Stimulated activated CD8-positive, alpha-beta memory T cell treated with anti-CD3 and anti-CD28 coated beads, Interleukin-12 subunit alpha, Interleukin-12 subunit beta, amount 100 ng/mL, for 24 hours (primary cell): Measurements from ENCODE around the gene DIP2A.

Experiments
- DNase-seq: peaks from one replicate; pipeline ENCODE4 v3.0.0-alpha.2; 2020; ENCODE audit errors: extremely low read depth

The DIP2A gene

GRCh38 chr21:46594276-46594675, 135.6 kb downstream of the DIP2A start:
- no peak for DNase-seq

DNA sequence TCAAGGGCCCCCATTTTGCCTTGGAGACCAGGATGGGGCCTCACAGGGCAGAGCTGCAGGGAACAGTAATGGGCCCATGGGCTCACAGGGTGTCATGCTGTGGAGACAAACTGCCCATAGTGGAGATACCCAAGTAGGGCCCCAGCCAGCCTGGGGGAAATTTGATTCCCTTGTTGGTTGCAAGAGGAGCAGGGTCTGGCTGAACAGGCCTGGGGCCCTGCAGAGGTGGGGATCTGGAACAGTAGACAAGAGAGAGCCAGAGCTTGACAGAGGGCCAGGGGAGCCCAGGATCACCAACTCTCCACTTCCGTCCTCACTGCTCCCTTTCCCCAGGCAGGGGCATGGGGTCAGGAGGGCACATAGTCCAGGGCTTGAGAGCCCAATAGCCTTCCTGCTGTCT, 137.5 kb downstream of the DIP2A start:
- DNase-seq, result no peak

- DNase-seq, result no peak
Observed at GRCh38 chr21:46597031-46597430, 138.3 kb downstream of the DIP2A start.

GRCh38 chr21:46597896-46598343, 139.2 kb downstream of the DIP2A start:
- no peak for DNase-seq

- no peak for DNase-seq
Observed at GRCh38 chr21:46598581-46599572, 140.2 kb downstream of the DIP2A start.

DNA sequence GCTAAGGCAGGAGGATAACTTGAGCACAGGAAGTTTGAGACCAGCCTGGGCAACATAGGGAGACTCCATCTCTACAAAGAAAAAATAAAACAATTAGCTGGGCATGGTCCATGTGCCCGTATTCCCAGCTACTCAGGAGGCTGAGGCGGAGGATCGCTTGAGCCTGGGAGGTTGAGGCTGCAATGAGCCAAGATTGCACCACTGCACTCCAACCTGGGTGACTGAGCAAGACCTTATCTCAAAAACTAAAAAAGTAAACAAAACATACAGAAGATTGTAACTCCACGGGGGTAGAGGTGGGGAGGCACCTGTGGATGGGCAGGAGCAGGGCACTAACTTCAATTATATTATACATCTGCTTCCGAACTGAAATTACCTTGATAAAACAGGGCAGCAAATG, 141.6 kb downstream of the DIP2A start:
- DNase-seq, result no peak

DNA sequence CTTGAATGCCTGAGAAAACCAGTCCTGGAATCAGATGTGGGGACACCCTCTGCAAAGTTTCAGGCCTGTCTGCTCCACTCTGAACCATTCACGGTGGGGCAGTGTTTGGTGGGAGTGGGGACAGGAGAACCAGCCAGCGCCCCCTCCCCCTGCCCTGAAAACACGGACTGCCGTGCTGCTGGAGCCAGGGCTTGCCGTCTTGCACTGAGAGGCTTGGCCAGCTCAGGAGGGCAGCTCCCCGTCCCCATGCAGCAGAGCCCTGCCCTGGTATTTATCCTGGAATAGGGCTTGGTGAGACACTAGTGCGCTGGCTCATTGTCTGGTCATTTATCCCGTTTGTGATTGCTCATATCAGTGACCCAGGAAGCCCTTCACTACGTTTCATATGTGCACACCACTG, 142.3 kb downstream of the DIP2A start:
- no peak for DNase-seq

DNA sequence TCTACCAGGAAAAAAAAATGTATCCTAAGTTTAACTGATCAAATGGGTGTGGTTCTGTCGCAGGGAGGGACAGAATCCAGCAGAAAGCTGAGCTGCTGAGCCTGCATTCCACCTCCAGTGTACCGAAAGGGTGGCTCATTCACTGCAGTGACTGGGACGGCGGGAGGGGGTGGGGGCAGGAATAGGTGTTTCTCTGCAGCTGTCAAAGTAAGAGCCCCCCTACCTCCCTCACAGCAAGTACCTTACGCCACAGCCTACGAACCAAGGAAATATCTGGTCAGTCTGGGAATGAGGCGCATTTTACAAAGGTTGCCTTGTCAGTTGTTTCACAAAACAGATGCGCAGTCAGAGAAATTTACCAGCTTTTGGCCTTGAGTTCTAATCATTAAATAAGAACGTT, 144.5 kb downstream of the DIP2A start:
- no peak for DNase-seq

DNA sequence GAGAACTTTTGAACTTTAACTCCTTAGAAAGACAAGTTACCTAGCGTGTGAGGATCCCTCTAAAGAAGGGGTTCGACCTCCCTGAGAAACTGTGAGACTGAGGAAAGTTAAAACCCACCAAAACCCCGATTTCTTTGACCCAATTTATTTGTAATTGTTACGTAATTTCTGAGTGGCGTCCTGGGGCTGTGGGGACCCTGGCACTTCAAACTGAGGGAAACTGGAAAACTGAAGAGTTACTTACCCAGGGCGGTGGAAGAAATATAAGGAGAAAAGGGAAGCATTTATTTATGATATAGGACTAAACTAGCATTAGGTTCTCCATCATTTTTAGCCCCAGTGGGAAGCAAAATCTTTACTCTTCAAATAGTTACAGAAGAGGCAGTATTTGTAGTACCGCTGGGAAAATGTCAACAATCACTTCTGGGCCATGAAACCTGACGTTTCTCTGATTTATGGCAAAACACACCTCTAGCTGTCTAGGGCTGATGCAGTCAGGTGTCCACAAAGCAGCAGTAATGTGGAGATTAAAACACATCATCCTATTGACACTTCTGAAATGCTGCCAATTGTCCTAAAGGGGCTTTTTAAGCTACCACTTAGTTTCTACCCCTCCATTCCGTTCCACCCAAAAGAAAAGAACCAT, 145.8 kb downstream of the DIP2A start:
- DNase-seq, result no peak

- DNase-seq, result no peak
Observed at GRCh38 chr21:46604975-46605766, 146.5 kb downstream of the DIP2A start, which contains the start of gene S100B. TSS of gene S100B (minus strand) at chr21:46605082. CDS start at chr21:46602415, 2,667 bp downstream.

- no peak for DNase-seq
Observed at GRCh38 chr21:46605767-46606426, 147.2 kb downstream of the DIP2A start.

- DNase-seq, result no peak
Observed at GRCh38 chr21:46606427-46606813, 147.7 kb downstream of the DIP2A start.

- DNase-seq, result no peak
Observed at GRCh38 chr21:46607636-46608035, 148.9 kb downstream of the DIP2A start.

DNA sequence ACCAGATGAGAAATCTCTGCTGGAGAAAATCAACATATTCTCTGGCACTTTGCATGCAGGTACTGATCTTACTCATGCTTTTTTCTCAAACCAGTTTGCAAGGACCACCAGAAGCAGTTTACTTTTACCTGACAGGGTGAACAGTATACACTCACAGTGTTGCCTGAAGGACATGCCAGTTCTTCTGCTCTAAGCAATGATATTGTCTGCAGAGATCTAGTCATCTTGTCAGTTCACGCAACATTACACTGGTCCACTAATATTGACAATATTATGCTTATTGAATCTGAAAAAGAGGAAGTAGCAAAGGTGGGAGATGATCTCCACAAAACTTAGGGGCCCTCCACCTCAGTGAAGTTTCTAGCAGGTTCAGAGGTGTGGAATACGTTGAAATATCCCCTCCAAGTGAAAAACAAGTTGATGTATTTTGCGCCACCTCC, 150.0 kb downstream of the DIP2A start:
- DNase-seq, result no peak

DNA sequence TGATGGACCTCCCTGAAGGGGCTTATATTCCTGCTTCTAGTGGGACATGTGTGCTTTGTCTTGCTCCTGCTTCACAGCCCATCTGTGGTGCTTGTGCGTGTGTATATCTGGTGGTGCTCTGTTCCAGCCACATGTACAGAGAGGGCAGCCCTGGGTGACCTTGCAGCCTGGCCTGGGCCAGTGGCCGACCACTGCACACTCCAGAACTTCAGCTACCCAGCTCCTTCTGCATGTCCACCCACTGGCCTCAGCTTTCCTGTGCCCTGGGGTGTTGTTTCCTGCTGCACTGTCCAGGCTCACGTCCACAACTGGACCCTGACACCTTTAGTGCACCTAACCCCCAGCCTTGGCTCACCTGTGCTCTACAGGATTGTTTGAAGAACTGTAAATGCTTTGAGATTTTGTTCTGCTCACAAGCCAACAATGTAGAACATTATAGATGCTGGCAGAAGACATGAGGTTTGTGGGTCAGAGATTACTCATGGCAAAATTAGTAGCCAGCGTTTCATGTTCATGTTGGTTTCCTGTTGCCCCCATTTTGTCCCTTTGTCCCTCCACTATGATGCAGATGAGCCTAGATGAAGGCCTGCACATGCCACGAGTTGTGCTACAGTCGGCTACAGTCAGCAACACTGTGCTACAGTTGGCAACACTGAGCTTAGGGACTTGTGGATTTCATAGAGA, 151.5 kb downstream of the DIP2A start:
- DNase-seq, result no peak

GRCh38 chr21:46613391-46613790, 154.7 kb downstream of the DIP2A start:
- DNase-seq, result no peak

DNA sequence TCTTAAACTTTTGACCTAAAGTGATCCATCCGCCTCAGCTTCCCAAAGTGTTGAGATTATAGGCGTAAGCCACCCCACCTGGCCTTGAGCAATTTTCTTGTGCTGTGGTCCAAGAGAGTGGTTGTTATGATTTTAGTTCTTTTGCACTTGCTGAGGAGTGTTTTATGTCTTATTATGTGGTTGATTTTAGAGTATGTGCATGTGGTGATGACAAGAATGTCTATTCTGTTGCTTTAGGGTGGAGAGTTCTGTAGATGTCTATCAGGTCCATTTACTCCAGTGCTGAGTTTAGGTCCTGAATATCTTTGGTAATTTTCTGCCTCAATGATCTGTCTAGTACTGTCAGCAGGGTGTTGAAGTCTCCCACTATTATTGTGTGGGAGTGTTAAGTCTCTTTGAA, 157.4 kb downstream of the DIP2A start:
- DNase-seq, result no peak

DNA sequence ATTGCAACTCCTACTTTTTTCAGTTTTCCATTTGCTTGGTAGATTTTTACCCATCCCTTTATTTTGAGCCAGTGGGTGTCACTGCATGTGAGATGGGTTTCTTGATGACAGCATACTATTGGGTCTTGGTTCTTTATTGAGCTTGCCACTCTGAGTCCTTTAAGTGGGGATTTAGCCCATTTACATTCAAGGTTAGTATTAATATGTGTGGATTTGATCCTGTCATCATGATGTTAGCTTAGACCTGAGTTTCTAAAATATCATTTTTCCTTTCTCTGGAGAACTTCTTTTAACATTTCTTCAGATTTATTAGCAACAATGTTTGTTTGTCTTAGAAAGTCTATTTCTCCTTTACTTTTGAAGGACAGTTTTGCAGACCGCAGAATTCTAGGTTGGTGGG, 158.0 kb downstream of the DIP2A start:
- DNase-seq, result no peak

DNA sequence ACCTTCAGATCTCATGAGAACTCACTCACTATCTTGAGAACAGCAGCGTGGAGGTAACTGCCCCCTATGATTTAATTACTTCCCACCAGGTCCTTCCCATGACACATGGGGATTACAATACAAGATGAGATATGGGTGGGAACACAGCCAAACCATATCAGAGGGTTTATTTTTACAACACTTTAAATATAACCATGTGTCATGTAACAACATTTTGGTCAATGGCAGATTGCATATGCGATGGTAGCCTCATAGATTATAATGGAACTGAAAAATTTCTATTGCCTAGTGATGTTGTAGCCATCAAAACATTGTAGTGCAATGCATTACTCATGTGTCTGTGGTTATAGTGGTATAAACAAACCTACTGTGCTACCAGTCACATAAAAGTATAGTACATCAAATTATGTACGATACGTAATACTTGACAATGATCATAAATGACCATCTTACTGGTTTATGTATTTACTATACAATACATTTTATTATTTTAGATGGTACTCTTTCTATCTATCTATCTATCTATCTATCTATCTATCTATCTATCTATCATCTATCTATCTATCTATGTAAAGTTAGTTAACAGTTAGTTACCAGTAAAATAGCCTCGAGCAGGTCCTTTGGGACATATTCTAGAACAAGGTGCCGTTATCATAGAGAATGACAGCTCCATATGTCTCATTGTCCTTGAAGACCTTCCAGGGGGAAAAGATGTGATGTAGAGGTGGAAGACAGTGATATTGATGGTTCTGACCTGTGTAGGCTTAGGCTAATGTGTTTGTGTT, 158.8 kb downstream of the DIP2A start:
- no peak for DNase-seq

DNA sequence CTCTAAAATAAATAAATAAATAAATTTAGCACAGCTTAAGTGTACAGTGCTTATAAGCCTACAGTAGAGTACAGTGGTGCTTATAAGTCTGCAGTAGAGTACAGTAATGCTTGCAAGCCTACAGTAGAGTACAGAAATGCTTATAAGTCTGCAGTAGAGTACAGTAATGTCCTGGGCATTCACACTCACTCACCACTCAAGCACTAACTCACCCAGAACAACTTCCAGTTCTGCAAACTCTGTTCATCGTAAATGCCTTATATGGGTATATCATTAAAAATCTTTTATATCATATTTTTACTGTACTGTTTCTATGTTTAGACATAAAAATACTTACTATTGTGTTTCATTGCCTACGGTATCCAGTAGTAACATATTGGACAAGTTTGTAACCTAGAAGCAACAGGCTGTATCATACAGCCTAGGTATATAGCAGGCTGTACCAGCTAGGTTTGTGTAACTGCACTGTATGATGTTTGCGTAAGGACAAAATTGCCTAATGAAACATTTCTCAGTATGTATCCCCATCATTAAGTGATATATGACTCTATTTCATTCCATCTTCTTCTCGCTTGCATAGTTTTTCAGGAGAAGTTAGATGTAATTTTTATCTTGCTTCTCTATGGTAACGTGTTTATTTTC, 160.2 kb downstream of the DIP2A start:
- no peak for DNase-seq
